UCSD-AML1 (cell line): ENCODE results near the gene PRAMEF4.
"Not testable (repeated sequence)": the region's sequence is repeated elsewhere in the genome, so short reads cannot be mapped to it uniquely, and the experiment has no call there.

Source experiments
- DNase-seq: peaks from one replicate; lab custom pipeline; 2025; ENCODE audit not compliant: unreplicated experiment; lab: John Stamatoyannopoulos, UW

The PRAMEF4 gene

DNA sequence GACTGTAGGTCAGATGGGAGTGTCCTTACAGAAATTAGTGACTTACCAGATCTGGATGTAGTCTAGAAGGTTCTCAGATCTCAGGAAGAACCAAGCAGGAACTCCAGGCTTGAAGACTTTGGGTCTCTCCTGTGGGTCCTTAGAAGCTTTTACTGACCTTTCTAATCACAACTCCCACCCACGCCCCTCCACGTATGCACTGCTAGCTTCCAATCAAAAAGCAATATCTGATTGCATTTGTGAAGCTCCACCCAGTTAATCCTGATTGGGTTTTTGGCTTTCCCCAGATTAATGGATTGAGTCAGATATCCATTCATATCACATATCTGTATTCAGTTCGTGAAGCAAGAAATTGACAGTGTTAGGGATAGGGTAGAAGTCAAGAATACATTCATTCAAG, at the start of gene PRAMEF4:
Gene PRAMEF4 (minus strand): TSS at position 101 of the 400 bp plus-strand sequence. CDS start 2,807 bp downstream, outside the sequence.
- not testable (repeated sequence) for DNase-seq

- not testable (repeated sequence) for DNase-seq
Observed at GRCh38 chr1:12924368-12924767, 38.4 kb upstream of the PRAMEF4 start.

GRCh38 chr1:12921749-12922148, 35.7 kb upstream of the PRAMEF4 start:
- not testable (repeated sequence) for DNase-seq

DNA sequence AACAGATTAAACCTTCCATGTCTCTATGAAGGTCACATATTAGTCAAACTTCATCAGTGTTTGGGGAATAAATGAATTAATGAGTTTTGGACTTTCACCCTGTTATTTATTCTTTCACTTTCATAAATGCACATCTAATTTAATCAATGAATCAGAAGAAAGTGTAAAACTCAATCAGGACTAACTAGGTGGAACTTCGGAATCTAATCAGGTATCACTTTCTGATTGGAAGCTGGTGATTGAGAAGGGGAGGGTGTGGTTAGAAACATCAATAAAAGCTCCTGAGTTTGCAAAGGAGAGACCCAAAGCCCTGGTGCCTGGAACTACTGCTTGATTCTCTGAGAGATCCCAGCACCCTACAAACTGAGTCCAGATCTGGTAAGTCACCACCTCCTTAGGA, 30.3 kb upstream of the PRAMEF4 start, which contains the start of gene PRAMEF7:
Gene PRAMEF7 (plus strand): TSS at position 301 of the 400 bp plus-strand sequence. CDS start 1,083 bp downstream, outside the sequence.
- not testable (repeated sequence) for DNase-seq

GRCh38 chr1:12903793-12904572, 18.0 kb upstream of the PRAMEF4 start:
- DNase-seq: not testable (repeated sequence)

DNA sequence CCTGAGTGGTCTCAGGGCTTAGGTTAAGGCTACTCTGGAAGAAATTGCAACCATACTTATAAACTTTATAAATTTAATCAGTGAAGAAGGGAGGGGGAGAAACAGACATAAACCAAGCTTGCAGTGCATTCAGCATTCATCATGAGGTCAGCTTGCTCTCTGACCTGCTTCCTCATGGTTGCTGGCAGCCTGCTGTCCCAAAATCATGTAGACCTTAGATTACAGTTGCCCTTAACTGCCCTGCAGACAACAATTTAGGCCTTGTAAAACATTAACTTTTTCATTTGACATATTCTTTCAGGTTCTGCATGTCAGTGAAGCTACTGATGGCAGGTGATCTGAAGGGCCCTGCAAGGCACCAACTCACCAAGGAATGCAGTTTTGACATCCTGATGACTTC, 13.2 kb upstream of the PRAMEF4 start:
- DNase-seq: not testable (repeated sequence)

DNA sequence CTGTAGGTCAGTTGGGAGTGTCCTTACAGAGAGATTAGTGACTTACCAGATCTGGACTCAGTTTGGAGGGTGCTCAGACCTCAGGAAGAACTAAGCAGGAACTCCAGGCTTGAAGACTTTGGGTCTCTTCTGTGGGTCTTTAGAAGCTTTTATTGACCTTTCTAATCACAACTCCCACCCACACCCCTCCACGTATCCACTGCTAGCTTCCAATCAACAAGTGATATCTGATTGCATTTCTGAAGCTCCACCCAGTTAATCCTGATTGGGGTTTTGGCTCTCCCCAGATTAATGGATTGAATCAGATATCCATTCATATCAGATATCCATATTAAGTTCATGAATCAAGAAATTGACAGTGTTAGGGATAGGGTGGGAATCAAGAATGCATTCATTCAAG, 12.2 kb upstream of the PRAMEF4 start, which contains the start of gene PRAMEF10:
Gene PRAMEF10 (minus strand): TSS at position 101 of the 400 bp plus-strand sequence. CDS start 2,423 bp downstream, outside the sequence.
- not testable (repeated sequence) for DNase-seq

DNA sequence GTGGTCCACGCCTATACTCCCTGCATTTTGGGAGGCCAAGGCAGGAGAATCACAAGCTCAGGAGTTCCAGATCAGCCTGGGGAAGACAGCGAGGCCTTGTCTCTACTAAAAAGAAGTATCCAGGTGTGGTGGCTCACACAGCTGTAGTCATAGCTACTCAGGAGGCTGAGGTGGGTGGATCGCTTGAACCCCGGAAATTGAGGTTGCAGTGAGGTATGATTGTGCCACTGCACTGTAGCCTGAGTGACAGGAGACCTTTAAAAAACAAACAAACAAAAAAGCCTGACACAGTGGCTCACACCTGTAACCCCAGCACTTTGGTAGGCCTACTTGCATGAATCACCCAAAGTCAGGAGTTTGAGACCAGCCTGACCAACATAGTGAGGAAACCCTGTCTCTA, 7.5 kb downstream of the PRAMEF4 start:
- DNase-seq: not testable (repeated sequence)

DNA sequence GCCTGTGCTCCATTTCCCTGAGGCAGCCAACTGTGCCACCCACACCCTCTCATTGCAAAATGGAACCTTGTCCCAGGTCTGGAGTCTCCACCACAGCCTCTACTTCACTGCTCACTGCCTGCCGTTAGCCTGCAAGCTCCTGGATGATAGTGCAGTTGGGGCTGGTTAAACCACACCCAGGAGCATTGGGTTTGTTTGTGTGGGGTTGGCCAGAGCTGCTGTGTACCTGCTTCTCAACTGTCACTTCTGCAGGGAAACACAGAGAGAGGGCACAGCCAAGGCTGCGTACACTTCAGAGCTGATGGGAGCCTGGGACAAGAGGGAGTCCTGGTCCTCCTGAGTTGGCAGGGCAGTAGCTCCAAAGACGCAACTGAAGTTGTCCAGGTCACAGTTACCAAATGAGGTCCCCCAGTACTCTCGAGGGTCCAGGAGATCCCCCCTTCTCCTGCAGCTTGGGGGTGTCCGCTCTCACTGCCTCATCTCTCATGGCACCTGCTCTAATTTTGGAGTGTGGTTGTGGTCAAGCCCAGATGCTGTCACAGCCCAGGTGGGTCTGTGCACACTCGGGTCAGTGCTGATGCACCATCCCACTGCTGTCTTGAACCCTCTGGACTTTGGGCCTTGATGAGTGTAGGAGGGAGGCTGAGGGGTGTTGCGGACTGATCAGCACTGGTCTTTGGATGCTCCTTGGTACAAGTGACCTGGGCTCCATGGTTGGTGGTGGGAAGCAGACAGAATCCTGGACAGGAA, 22.7 kb downstream of the PRAMEF4 start:
- DNase-seq: not testable (repeated sequence)

- not testable (repeated sequence) for DNase-seq
Observed at GRCh38 chr1:12856786-12857185, 29.2 kb downstream of the PRAMEF4 start, which contains the start of gene PRAMEF2. Gene PRAMEF2 (plus strand): TSS chr1:12857086. CDS start chr1:12859010, 1,924 bp downstream.

GRCh38 chr1:12851779-12852178, 34.2 kb downstream of the PRAMEF4 start:
- no peak for DNase-seq

- DNase-seq: not testable (repeated sequence)
Observed at GRCh38 chr1:12848620-12849019, 37.4 kb downstream of the PRAMEF4 start, which contains the start of gene HNRNPCL1. Gene HNRNPCL1 (minus strand): TSS chr1:12848720. CDS start chr1:12848289, 431 bp downstream.

- DNase-seq: not testable (repeated sequence)
Observed at GRCh38 chr1:12833251-12833650, 52.8 kb downstream of the PRAMEF4 start.

DNA sequence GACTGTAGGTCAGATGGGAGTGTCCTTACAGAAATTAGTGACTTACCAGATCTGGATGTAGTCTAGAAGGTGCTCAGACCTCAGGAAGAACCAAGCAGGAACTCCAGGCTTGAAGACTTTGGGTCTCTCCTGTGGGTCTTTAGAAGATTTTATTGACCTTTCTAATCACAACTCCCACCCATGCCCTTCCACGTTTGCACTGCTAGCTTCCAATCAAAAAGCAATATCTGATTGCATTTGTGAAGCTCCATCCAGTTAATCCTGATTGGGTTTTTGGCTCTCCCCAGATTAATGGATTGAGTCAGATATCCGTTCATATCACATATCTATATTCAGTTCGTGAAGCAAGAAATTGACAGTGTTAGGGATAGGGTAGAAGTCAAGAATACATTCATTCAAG, 54.7 kb downstream of the PRAMEF4 start, which contains the start of gene PRAMEF11:
Gene PRAMEF11 (minus strand): TSS at position 101 of the 400 bp plus-strand sequence. CDS start 2,621 bp downstream, outside the sequence.
- not testable (repeated sequence) for DNase-seq
